Esophagus squamous epithelium (tissue), 5 donors: ENCODE data around the gene FUBP3. TPM values are rescaled to one million over a fixed set of nuclear protein-coding genes. Genes with fewer than 3 reads are reported as not detected.

Experiments used
- DNase-seq: peaks from one replicate; lab custom pipeline; 2025; lab: John Stamatoyannopoulos, UW
- H3K27ac ChIP-seq, 4 donors: fragments of 200-600 bp; sonication (generic); one replicate each; pipeline ENCODE4 v1.5.1; 2016 to 2019; ENCODE audit warnings: mild to moderate bottlenecking in 1 of 4
- H3K27me3 ChIP-seq, 4 donors: fragments of 200-600 bp; sonication (generic); 1 replicate in 3 of 4; 2 replicates in 1 of 4; pipeline versions ENCODE4 v1.5.1 to v1.6.0; 2017 to 2021; ENCODE audit warnings: antibody characterized with exemption in 1 of 4
- H3K36me3 ChIP-seq, 3 donors: fragments of 200-600 bp; sonication (generic); one replicate each; pipeline ENCODE4 v1.5.1; 2016 to 2019
- H3K4me1 ChIP-seq, 3 donors: fragments of 200-600 bp; sonication (generic); one replicate each; pipeline ENCODE4 v1.5.1; 2017 to 2019
- H3K4me3 ChIP-seq, 4 donors: fragments of 200-600 bp; sonication (generic); 1 replicate in 3 of 4; 2 replicates in 1 of 4; pipeline ENCODE4 v1.5.1; 2016 to 2019; ENCODE audit warnings: mild to moderate bottlenecking in 2 of 4, moderate library complexity in 1 of 4
- H3K9me3 ChIP-seq, 3 donors: fragments of 200-600 bp; sonication (generic); one replicate each; pipeline ENCODE4 v1.5.1; 2016 to 2019
- CTCF ChIP-seq, 6 experiments: fragments of 450-650 bp in 4 of 6; fragments of 200-600 bp in 2 of 6; sonication (generic) in 2 of 6; IDR thresholded peaks; one replicate each; pipeline ENCODE4 v1.5.1; 2016 to 2019; ENCODE audit warnings: antibody characterized with exemption in 6 of 6, mild to moderate bottlenecking in 4 of 6, moderate library complexity in 4 of 6
- POLR2A ChIP-seq, 4 donors: fragments of 450-650 bp; IDR thresholded peaks; one replicate each; pipeline ENCODE4 v1.6.1; 2017; ENCODE audit warnings: antibody characterized with exemption in 4 of 4, mild to moderate bottlenecking in 4 of 4, moderate library complexity in 3 of 4
- WGBS, 2 donors: methylation state at CpG; one replicate each; pipeline ENCODE4 v1.1.5; 2018; 5-methylcytosine and 5-hydroxymethylcytosine counted together
- intact Hi-C: fragments of 100-400 bp; cut with DNase I; formaldehyde crosslinking; loops from one replicate; pipeline ENCODE4 v1.15.0; 2022
- total RNA-seq, 4 donors: library from RNA; depleted of rRNA; stranded (reverse); fragments of >200 nt; gene quantifications; one replicate each; pipeline ENCODE4 v1.1.0, GENCODE V29; 2016
- donor health status: DM: yes; HTN: yes; CAD: no.

Gene FUBP3
- total RNA-seq, 4 donors from 2014 or later = 28.2 to 39.0 (median 33.9) TPM

GRCh38 chr9:130579738-130580463 is 524 bp downstream of the FUBP3 start:
- Histone ChIP-seq H3K4me3 (peak overlapping the region; percentile 92 to 99 (median 96)), H3K9me3 (no peaks in the 10 kb centered on the region), H3K27ac (peak overlapping the region; percentile 93 to 97 (median 95)), H3K36me3 (peaks cover 0 to 28% (median 0%) of the 10 kb centered on the region in 3 donors), H3K4me1 (peaks cover 21 to 38% (median 21%) of the 10 kb centered on the region in 3 donors), H3K27me3 (no peaks in the 10 kb centered on the region)
- WGBS, 2 donors = 9 to 10% methylated on average over 5 of the region's 40 CpGs
- no peak for TF ChIP-seq CTCF (IDR thresholded peaks at IDR 0.05)
- TF ChIP-seq POLR2A (IDR thresholded peaks at IDR 0.05) = no peak
- intact Hi-C loops = no loop called here
- DNase-seq = no peak

- WGBS, 2 donors = 83 to 90% methylated on average over 3 of the region's 3 CpGs
- Histone ChIP-seq H3K36me3 (peaks cover 0 to 39% (median 0%) of the 10 kb centered on the region in 3 donors), H3K4me3 (no peak overlapping the region), H3K4me1 (peaks cover 21 to 38% (median 21%) of the 10 kb centered on the region in 3 donors), H3K9me3 (no peaks in the 10 kb centered on the region), H3K27me3 (no peaks in the 10 kb centered on the region), H3K27ac (no peak overlapping the region)
- no peak for DNase-seq
- intact Hi-C loops = no loop called here
- TF ChIP-seq CTCF (IDR thresholded peaks at IDR 0.05) (no peak), POLR2A (IDR thresholded peaks at IDR 0.05) (no peak)
Observed at GRCh38 chr9:130581766-130582165, 2.4 kb downstream of the FUBP3 start.

GRCh38 chr9:130583271-130583670 is 3.9 kb downstream of the FUBP3 start:
- no peaks in the 10 kb centered on the region for H3K9me3 ChIP-seq
- peaks cover 0 to 48% (median 0%) of the 10 kb centered on the region in 3 donors for H3K36me3 ChIP-seq
- H3K4me1 ChIP-seq = peaks cover 19 to 34% (median 20%) of the 10 kb centered on the region in 3 donors
- WGBS, 2 donors = 88 to 96% methylated on average over 4 of the region's 4 CpGs
- H3K4me3 ChIP-seq = no peak overlapping the region
- intact Hi-C loops = no loop called here
- H3K27ac ChIP-seq = no peak overlapping the region
- TF ChIP-seq CTCF (IDR thresholded peaks at IDR 0.05) (no peak), POLR2A (IDR thresholded peaks at IDR 0.05) (no peak)
- no peak for DNase-seq
- H3K27me3 ChIP-seq = no peaks in the 10 kb centered on the region

- Histone ChIP-seq H3K9me3 (no peaks in the 10 kb centered on the region), H3K4me1 (peaks cover 0 to 9% (median 0%) of the 10 kb centered on the region in 3 donors), H3K27me3 (no peaks in the 10 kb centered on the region), H3K4me3 (no peak overlapping the region), H3K27ac (no peak overlapping the region), H3K36me3 (peaks cover 0 to 41% (median 0%) of the 10 kb centered on the region in 3 donors)
- TF ChIP-seq POLR2A (IDR thresholded peaks at IDR 0.05) (no peak), CTCF (IDR thresholded peaks at IDR 0.05) (no peak)
- WGBS, 2 donors = 75 to 86% methylated on average over 3 of the region's 3 CpGs
- DNase-seq = no peak
- intact Hi-C loops = no loop called here
Observed at GRCh38 chr9:130587921-130588320, 8.5 kb downstream of the FUBP3 start.

GRCh38 chr9:130588416-130588815 is 9.0 kb downstream of the FUBP3 start:
- Histone ChIP-seq H3K27me3 (no peaks in the 10 kb centered on the region), H3K27ac (no peak overlapping the region), H3K4me3 (no peak overlapping the region), H3K4me1 (peaks cover 0 to 9% (median 0%) of the 10 kb centered on the region in 3 donors), H3K9me3 (no peaks in the 10 kb centered on the region), H3K36me3 (peaks cover 0 to 41% (median 0%) of the 10 kb centered on the region in 3 donors)
- no peak for DNase-seq
- WGBS, 2 donors = 59 to 67% methylated on average over 3 to 4 of the region's 4 CpGs
- TF ChIP-seq POLR2A (IDR thresholded peaks at IDR 0.05) (no peak), CTCF (IDR thresholded peaks at IDR 0.05) (no peak)
- intact Hi-C loops = no loop called here
